Activated CD8-positive, alpha-beta memory T cell treated with anti-CD3 and anti-CD28 coated beads, Interleukin-2, amount 10 ng/mL, durations not matched to agents 7 days and 5 days (primary cell): ENCODE results near the gene RFT1. TPM values are rescaled to one million over a fixed set of nuclear protein-coding genes. Genes with fewer than 3 reads are reported as not detected.
A peak's percentile ranks its signal among the peaks of the same experiment; 100 is the strongest.

Experiments used
- ATAC-seq: fragments of 150-1000 bp; cut with Tn5 transposase; one replicate; pipeline ENCODE4 v1.10.0; 2021; ENCODE audit warnings: moderate library complexity
- CTCF ChIA-PET: fragments of 350-600 bp; sonication (Branson Sonifier 250); formaldehyde crosslinking; loops from one replicate; lab custom pipeline; 2021; ENCODE audit warnings: antibody characterized with exemption; lab: Charles Lee
- DNase-seq: peaks from one replicate; pipeline ENCODE4 v3.0.0-alpha.2; 2020
- H3K27ac Mint-ChIP-seq: one replicate; pipeline ENCODE4 v1.8.0; 2021; ENCODE audit warnings: mild to moderate bottlenecking, mixed read lengths
- H3K27me3 Mint-ChIP-seq: one replicate; pipeline ENCODE4 v1.8.0; 2021; ENCODE audit warnings: mixed read lengths
- H3K36me3 Mint-ChIP-seq: one replicate; pipeline ENCODE4 v1.8.0; 2021; ENCODE audit warnings: mild to moderate bottlenecking, mixed read lengths
- H3K4me1 Mint-ChIP-seq: one replicate; pipeline ENCODE4 v1.8.0; 2021; ENCODE audit warnings: mixed read lengths
- H3K4me3 Mint-ChIP-seq: one replicate; pipeline ENCODE4 v1.8.0; 2021; ENCODE audit warnings: mild to moderate bottlenecking, moderate library complexity, mixed read lengths
- H3K9me3 Mint-ChIP-seq: one replicate; pipeline ENCODE4 v1.8.0; 2022; ENCODE audit warnings: low read depth, mixed read lengths
- total RNA-seq, 2 experiments: library from RNA; stranded (reverse); gene quantifications; one replicate each; pipeline ENCODE4 v1.2.3, GENCODE V29; 2021

RFT1 gene
- total RNA-seq, 2 experiments from 2014 or later = 32.4 to 38.3 TPM

GRCh38 chr3:53082736-53083135 lies 47.5 kb downstream of the RFT1 start:
- Mint-ChIP-seq H3K4me3 (no peak overlapping the region), H3K27me3 (no peaks in the 10 kb centered on the region), H3K36me3 (no peaks in the 10 kb centered on the region), H3K27ac (no peak overlapping the region), H3K4me1 (no peaks in the 10 kb centered on the region), H3K9me3 (no peaks in the 10 kb centered on the region)
- CTCF ChIA-PET = no interaction called here
- no peak for DNase-seq
- ATAC-seq = no peak

- Mint-ChIP-seq H3K36me3 (no peaks in the 10 kb centered on the region), H3K27me3 (no peaks in the 10 kb centered on the region), H3K4me3 (no peak overlapping the region), H3K27ac (no peak overlapping the region), H3K9me3 (no peaks in the 10 kb centered on the region), H3K4me1 (no peaks in the 10 kb centered on the region)
- CTCF ChIA-PET = interaction anchor here (0.7 to 1.2 kb wide), 2 partner anchors 28 to 35 kb away, joined by 3 to 4 read pairs; partner anchors contain the start of gene SFMBT1
- ATAC-seq (no peak), DNase-seq (no peak)
Measured at GRCh38 chr3:53081318-53081717, 48.9 kb downstream of the RFT1 start.

- H3K9me3 Mint-ChIP-seq = no peaks in the 10 kb centered on the region
- H3K36me3 Mint-ChIP-seq = no peaks in the 10 kb centered on the region
- H3K4me1 Mint-ChIP-seq = no peaks in the 10 kb centered on the region
- no peak overlapping the region for H3K4me3 Mint-ChIP-seq
- CTCF ChIA-PET = interaction anchor here (0.7 to 1.2 kb wide), 3 partner anchors 13 to 34 kb away, joined by 3 to 4 read pairs (median 3); partner anchors contain the start of gene SFMBT1
- DNase-seq = no peak
- ATAC-seq = no peak
- no peaks in the 10 kb centered on the region for H3K27me3 Mint-ChIP-seq
- no peak overlapping the region for H3K27ac Mint-ChIP-seq
Measured at GRCh38 chr3:53080612-53081205, 49.5 kb downstream of the RFT1 start.

GRCh38 chr3:53079791-53080555 lies 50.3 kb downstream of the RFT1 start:
- Mint-ChIP-seq H3K36me3 (no peaks in the 10 kb centered on the region), H3K4me1 (no peaks in the 10 kb centered on the region), H3K27ac (peak overlapping the region; percentile 12), H3K9me3 (no peaks in the 10 kb centered on the region), H3K4me3 (no peak overlapping the region), H3K27me3 (no peaks in the 10 kb centered on the region)
- CTCF ChIA-PET = interaction anchor here (0.7 kb wide), 1 partner anchor 14 kb away, joined by 3 read pairs; no protein-coding TSS in a partner anchor
- no peak for DNase-seq
- ATAC-seq = no peak

- no peaks in the 10 kb centered on the region for H3K4me1 Mint-ChIP-seq
- H3K36me3 Mint-ChIP-seq = no peaks in the 10 kb centered on the region
- no peaks in the 10 kb centered on the region for H3K27me3 Mint-ChIP-seq
- DNase-seq (no peak), ATAC-seq (no peak)
- H3K27ac Mint-ChIP-seq = no peak overlapping the region
- CTCF ChIA-PET = no interaction called here
- H3K9me3 Mint-ChIP-seq = no peaks in the 10 kb centered on the region
- H3K4me3 Mint-ChIP-seq = no peak overlapping the region
Measured at GRCh38 chr3:53079147-53079546, 51.1 kb downstream of the RFT1 start.

- Mint-ChIP-seq H3K27ac (no peak overlapping the region), H3K27me3 (no peaks in the 10 kb centered on the region), H3K9me3 (no peaks in the 10 kb centered on the region), H3K36me3 (no peaks in the 10 kb centered on the region), H3K4me3 (no peak overlapping the region), H3K4me1 (no peaks in the 10 kb centered on the region)
- ATAC-seq (no peak), DNase-seq (no peak)
- CTCF ChIA-PET = interaction anchor here (0.8 kb wide), 1 partner anchor 118 kb away, joined by 3 read pairs; no protein-coding TSS in a partner anchor
Measured at GRCh38 chr3:53078656-53079055, 51.6 kb downstream of the RFT1 start.

GRCh38 chr3:53077476-53078220 lies 52.6 kb downstream of the RFT1 start:
- Mint-ChIP-seq H3K27ac (no peak overlapping the region), H3K4me3 (no peak overlapping the region), H3K4me1 (peaks cover 7% of the 10 kb centered on the region), H3K27me3 (no peaks in the 10 kb centered on the region), H3K36me3 (no peaks in the 10 kb centered on the region), H3K9me3 (no peaks in the 10 kb centered on the region)
- CTCF ChIA-PET = no interaction called here
- no peak for DNase-seq
- ATAC-seq = no peak

GRCh38 chr3:53075743-53076140 lies 54.5 kb downstream of the RFT1 start:
- no peak for ATAC-seq
- CTCF ChIA-PET = no interaction called here
- no peaks in the 10 kb centered on the region for H3K36me3 Mint-ChIP-seq
- no peak overlapping the region for H3K4me3 Mint-ChIP-seq
- H3K9me3 Mint-ChIP-seq = no peaks in the 10 kb centered on the region
- peaks cover 15% of the 10 kb centered on the region for H3K4me1 Mint-ChIP-seq
- DNase-seq = no peak
- no peak overlapping the region for H3K27ac Mint-ChIP-seq
- no peaks in the 10 kb centered on the region for H3K27me3 Mint-ChIP-seq

GRCh38 chr3:53074761-53075742 lies 55.2 kb downstream of the RFT1 start:
- peaks cover 15% of the 10 kb centered on the region for H3K4me1 Mint-ChIP-seq
- H3K36me3 Mint-ChIP-seq = no peaks in the 10 kb centered on the region
- no peak overlapping the region for H3K27ac Mint-ChIP-seq
- H3K4me3 Mint-ChIP-seq = no peak overlapping the region
- H3K9me3 Mint-ChIP-seq = no peaks in the 10 kb centered on the region
- no peaks in the 10 kb centered on the region for H3K27me3 Mint-ChIP-seq
- CTCF ChIA-PET = interaction anchor here (1.2 kb wide), 1 partner anchor 224 kb away, joined by 3 read pairs; no protein-coding TSS in a partner anchor
- no peak for ATAC-seq
- no peak for DNase-seq

- no peak for DNase-seq
- Mint-ChIP-seq H3K27ac (no peak overlapping the region), H3K27me3 (no peaks in the 10 kb centered on the region), H3K4me1 (peaks cover 15% of the 10 kb centered on the region), H3K36me3 (no peaks in the 10 kb centered on the region), H3K9me3 (no peaks in the 10 kb centered on the region), H3K4me3 (no peak overlapping the region)
- no peak for ATAC-seq
- CTCF ChIA-PET = interaction anchor here (0.9 to 3.5 kb wide), 4 partner anchors 28 to 223 kb away, joined by 3 to 16 read pairs (median 3); partner anchors contain the start of gene SFMBT1
Measured at GRCh38 chr3:53074366-53074696, 55.9 kb downstream of the RFT1 start.

GRCh38 chr3:53073553-53074365 lies 56.5 kb downstream of the RFT1 start:
- H3K36me3 Mint-ChIP-seq = no peaks in the 10 kb centered on the region
- CTCF ChIA-PET = interaction anchor here (0.9 to 3.5 kb wide), 6 partner anchors 13 to 223 kb away, joined by 3 to 16 read pairs (median 3); partner anchors contain the start of genes SFMBT1 and STIMATE
- peaks cover 15% of the 10 kb centered on the region for H3K4me1 Mint-ChIP-seq
- no peaks in the 10 kb centered on the region for H3K9me3 Mint-ChIP-seq
- H3K27me3 Mint-ChIP-seq = no peaks in the 10 kb centered on the region
- no peak for DNase-seq
- ATAC-seq = no peak
- H3K4me3 Mint-ChIP-seq = peak overlapping the region; percentile 84
- H3K27ac Mint-ChIP-seq = peak overlapping the region; percentile 97
